SKM-1 treated with dmso at 0.1 percent for 144 hours (cell line): Measurements from ENCODE around the gene CWF19L2.
"Not testable (repeated sequence)": the region's sequence is repeated elsewhere in the genome, so short reads cannot be mapped to it uniquely, and the experiment has no call there.

Experiments
- DNase-seq: peaks from one replicate; lab custom pipeline; 2025; ENCODE audit not compliant: unreplicated experiment; lab: John Stamatoyannopoulos, UW

Gene CWF19L2

DNA sequence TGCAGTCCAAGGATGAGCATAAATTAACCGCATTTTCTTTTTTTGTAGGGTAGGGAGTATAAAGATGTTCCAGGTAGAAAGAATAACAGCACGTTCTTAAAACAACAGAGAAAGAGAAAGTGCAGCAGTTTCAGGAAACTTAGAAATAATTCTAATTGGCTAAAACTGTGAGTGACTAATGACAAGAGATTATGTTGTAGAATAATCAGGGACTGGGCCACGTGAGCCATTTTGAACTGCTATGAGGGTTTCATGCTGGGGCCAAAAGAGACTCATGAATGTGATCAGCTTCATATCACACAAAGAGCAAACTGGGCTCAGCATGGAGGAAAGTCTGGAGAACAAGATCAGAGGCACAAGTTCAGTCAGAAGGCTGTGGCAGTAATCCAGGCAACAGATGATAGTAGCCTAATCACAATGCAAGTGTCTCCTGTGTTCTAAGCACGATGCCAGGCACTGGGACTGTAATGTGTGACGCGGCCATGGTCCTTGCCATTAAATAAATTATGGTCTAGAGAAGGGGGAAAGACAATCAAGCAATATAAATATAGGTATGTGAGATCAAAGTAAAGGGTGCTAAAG, 17.9 kb downstream of the CWF19L2 start:
- DNase-seq = no peak

DNA sequence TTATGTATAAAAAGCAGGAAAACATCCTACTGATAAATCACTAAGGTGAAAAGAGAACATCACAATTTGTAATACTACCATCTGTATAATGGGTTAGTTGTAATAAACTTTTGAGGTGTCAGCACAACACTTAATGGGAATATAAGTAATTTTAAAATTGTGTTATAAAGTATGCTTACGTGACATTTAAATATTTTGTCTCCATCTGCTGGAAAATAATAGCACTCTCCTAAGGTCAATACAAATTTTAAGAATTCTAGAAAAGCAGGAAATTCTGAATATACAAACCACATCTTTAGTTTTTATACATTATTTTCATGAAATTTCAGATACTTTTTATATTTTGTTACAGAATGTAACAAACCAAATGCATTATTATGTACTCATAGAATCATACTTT, 19.5 kb downstream of the CWF19L2 start:
- DNase-seq = no peak

GRCh38 chr11:107430525-107430924, 27.1 kb downstream of the CWF19L2 start:
- DNase-seq = no peak

DNA sequence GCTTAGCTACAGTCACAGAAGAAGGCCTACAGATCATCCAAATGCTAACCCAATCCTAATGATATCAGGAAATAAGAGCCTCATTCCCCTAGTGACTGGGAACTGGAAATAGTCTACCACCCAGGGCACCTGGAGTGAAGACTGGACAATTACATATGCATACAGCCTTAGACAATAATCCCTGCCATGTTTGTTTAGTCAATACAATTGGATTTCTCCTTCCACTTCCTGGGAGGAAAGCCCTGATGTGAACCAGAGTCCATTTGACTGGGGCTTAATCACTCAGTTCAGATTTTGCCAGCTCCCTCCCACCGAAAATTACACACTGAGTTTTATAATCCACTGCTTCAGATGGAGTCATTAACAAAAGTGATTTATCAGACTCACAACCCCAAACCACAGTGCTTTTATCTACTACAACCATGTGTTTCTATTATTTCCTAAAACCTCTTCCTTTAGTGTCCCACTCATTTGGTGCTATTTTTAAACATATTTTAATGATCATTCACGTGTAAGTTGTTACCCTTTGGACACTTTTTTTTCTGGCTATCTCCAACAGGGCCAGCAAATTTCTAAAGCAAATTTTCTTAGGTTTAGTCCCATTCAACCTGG, 29.9 kb downstream of the CWF19L2 start:
- no peak for DNase-seq

GRCh38 chr11:107413352-107413751, 44.3 kb downstream of the CWF19L2 start:
- no peak for DNase-seq

DNA sequence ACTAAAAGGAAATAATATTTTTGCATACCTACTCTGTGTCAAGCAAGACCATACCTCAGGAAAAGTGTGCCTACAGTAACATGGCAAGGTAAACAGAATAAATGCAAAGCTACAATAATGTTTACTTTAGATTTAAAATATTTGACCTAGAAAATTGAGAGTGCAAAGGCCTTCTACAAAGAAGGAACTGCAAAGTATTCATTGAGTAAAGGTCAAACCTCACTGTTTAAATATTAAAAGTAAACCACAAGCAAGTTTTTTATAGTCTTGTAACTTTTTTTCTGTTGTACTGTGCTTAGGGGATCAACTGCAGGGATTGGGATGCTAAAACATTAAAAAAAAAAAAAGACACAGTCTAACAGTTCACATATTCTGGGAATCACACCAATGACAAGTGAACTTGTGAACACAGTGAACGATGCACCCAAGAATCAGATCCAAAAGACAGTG, 48.8 kb downstream of the CWF19L2 start:
- DNase-seq = no peak

DNA sequence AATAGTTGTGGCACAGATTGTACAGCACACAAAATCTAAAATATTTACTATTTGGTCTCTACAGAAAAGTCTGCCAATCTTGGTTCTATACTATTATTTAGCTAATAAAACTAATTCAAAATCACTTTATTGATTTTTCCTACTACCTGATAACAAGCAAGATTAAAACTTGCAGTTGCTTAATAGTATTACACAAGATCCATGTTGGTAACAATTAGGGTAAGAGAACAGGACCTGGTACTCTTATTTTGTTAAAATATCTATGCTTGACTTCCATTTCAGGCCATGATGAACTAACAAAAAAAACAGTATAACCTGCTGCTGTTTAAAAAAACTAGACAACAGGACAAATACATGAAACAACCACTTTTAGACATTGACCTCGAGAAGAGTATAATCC, 52.4 kb downstream of the CWF19L2 start:
- DNase-seq = no peak

GRCh38 chr11:107401131-107401530, 56.5 kb downstream of the CWF19L2 start:
- not testable (repeated sequence) for DNase-seq

DNA sequence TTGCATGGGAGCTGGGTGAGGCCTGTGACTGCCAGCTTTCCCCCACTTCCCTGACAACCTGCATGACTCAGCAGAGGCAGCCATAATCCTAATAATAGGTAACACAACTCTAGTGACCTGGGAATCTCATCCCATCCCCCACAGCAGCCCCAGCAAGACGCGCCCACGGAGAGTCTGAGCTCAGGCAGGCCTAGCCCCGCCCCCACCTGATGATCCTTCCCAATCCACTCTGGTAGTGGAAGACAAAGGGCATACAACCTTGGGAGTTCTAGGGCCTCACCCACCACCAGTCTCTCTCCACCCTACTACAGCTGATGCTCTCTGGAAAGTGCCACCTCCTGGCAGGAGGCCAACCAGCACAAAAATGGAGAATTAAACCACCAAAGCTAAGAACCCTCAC, 60.3 kb downstream of the CWF19L2 start:
- no peak for DNase-seq

DNA sequence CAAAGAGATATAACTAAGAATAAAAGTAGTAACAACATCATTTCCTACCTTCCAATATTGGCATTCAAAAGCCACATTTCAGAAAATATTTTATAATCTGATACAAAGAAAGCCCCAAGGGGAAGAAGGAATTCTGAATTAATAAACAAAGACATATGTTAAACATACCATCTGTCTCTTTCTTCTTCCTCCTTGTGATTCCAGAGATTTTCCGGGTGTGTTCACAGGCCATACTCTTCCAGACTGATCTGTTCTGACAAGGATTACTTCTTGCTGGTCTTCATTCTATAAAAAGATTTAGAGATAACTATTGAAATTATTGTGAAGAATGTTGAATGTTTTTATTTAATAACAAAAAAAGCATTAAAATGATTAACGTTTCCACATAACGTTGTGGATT, 65.0 kb downstream of the CWF19L2 start:
- DNase-seq = no peak

DNA sequence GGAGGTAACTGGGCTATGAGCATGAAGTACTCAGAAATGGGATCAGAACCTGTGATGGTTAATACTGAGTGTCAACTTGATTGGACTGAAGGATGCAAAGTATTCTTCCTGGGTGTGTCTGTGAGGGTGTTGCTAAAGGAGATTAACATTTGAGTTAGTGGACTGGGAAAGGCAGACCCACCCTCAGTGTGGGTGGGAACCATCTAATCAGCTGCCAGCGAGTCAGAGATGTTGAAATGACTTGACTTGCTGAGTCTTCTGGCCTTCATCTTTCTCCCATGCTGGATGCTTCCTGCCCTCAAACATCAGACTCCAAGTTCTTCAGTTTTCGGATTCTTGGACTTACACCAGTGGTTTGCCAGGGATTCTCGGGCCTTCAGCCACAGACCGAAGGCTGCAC, 66.9 kb downstream of the CWF19L2 start:
- not testable (repeated sequence) for DNase-seq

- no peak for DNase-seq
Observed at GRCh38 chr11:107387666-107388065, 70.0 kb downstream of the CWF19L2 start.

DNA sequence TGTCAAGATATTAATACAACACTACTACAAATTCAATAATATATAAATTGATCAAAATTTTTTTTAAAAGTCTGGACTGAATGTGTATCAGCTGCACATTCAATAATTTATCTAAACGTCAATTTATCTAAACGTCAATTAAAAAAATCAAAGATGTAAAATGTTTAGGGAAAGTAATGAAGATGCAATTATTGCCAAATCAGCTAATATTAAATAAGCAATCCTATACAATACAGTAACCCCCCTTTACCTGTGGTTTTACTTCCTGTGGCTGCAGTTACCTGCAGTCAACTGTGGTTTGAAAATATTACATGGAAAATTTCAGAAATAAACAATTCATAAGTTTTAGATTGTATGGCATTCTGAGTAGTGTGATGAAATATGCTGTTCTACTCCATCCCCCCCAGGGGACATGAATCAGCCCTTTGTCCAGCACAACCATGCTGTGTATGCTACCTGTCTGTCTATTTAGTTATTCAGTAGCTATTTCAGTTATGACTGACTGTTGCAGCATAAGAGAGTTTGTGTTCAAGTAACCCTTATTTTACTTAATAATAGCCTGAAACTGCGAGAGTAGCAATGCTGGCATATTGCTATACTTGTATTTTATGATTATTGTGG, 72.2 kb downstream of the CWF19L2 start:
- no peak for DNase-seq

DNA sequence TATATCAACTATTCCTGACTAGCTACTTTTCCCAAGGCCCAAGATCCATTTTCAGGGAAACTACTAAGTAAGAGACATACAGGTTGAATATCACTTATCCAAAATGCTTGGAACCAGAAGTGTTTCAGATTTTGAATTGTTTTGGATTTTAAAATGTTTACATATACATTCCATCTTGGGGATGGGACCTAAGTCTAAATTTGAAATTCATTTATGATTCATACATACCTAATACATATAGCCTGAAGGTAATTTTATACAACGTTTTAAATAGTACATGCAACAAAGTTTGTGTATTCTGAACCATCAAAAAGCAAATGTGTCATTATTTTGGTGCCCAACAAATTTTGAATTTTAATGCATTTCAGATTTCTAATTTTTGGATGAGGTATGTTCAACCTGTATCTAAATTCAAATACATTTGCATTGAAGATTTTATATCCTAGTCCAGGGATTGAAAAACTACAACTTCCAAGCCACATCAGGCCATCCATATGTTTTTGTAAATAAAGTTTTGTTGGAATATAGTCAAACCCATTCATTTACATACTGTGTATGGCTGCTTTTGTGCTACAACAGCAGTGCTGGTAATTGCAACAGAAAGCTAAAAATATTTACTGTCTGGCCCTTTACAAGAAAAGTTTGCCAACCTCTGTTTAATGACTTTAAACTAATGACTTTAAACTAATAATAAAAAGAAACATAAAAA, 73.3 kb downstream of the CWF19L2 start:
- DNase-seq = no peak

DNA sequence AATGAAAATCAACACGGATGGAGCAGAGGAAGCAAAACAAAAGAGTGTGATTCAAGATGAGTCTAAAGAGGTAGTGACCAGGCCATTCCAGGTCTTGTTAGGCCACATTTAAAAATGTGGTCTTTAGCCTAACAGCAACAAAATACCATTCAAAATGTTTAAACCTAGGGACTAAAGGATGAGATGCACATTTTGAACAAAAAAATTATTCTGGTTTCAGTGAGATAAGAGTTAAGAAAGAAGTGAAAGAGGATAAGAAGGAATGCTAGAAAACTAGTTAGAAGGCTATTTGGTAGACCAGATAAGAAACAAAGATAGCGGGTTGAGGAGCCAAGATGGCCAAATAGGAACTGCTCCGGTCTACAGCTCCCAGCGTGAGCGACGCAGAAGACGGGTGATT, 85.2 kb downstream of the CWF19L2 start:
- no peak for DNase-seq

- no peak for DNase-seq
Observed at GRCh38 chr11:107370390-107370789, 87.2 kb downstream of the CWF19L2 start.

- no peak for DNase-seq
Observed at GRCh38 chr11:107359701-107360100, 97.9 kb downstream of the CWF19L2 start.

GRCh38 chr11:107357877-107358276, 99.7 kb downstream of the CWF19L2 start:
- DNase-seq = no peak

DNA sequence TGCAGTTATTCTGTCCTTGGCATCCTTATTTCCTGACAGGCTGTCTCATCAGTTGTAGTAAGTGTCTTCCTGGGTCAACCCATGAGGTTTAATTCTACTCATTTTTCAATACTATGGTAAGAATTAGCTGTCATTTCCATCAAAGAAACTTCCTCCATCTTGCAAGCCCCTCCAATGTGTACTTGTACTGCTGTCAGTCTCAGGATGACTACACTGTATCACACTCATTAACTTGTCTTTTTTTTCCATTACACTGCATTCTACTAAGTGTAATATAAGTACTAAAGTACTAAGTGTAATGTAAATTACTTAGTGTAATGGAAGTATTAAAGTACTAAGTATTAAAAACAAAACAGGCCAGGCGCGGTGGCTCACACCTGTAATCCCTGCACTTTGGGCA, 102.8 kb downstream of the CWF19L2 start:
- no peak for DNase-seq

- DNase-seq = no peak
Observed at GRCh38 chr11:107337917-107338316, 119.7 kb downstream of the CWF19L2 start.

DNA sequence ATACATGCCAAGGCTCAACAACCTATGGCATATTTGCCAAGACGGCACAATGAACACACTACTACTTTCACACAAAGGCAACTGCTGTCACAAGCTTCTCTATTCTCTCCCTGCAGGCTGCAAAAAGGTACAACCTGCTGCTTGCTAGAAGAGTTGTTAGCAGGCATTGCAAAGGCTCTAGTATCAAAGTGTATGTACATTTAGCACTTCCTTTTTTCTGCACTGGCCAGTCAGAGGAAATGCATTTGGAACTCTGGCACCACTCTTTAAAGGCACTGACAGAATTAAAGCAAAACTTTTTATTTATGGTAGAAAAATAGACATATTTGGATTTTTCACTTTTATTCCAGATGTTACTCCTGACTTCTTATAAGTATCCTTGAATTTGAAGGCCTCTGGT, 125.9 kb downstream of the CWF19L2 start:
- peak; percentile 9 for DNase-seq

GRCh38 chr11:107329164-107329563, 128.5 kb downstream of the CWF19L2 start:
- DNase-seq = no peak
